ENCODE data around the gene MZT1.
A peak's percentile ranks its signal among the peaks of the same experiment; 100 is the strongest.

The MZT1 gene

DNA sequence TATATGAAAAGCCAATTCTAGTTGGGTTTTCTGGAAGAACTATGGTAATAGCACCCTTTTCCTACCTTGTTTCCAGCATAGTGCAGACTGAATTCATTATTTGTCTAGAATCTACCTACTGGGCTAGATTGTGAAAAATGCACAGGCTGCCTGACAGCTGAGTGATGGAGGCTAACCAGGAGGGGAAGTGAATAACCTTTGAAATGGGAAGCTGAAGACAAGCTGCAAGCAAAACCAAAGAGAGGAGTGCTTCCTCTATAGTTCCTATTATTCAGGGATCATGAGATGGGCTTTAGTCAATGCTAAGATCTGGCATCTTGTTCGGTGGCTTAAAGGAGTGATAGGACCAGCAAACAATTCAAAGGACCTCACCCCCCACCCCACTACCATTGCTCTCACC, 26.9 kb downstream of the MZT1 start:
- no peak for DNase-seq (ENCODE audit: low read depth)
- no peak overlapping the region for H3K4me3 ChIP-seq (ENCODE audit: low read length)
- TF ChIP-seq, protein P1, sequence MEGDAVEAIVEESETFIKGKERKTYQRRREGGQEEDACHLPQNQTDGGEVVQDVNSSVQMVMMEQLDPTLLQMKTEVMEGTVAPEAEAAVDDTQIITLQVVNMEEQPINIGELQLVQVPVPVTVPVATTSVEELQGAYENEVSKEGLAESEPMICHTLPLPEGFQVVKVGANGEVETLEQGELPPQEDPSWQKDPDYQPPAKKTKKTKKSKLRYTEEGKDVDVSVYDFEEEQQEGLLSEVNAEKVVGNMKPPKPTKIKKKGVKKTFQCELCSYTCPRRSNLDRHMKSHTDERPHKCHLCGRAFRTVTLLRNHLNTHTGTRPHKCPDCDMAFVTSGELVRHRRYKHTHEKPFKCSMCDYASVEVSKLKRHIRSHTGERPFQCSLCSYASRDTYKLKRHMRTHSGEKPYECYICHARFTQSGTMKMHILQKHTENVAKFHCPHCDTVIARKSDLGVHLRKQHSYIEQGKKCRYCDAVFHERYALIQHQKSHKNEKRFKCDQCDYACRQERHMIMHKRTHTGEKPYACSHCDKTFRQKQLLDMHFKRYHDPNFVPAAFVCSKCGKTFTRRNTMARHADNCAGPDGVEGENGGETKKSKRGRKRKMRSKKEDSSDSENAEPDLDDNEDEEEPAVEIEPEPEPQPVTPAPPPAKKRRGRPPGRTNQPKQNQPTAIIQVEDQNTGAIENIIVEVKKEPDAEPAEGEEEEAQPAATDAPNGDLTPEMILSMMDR (conservative IDR thresholded peaks at IDR 0.05; ENCODE audit: low read depth, low read length): no peak

DNA sequence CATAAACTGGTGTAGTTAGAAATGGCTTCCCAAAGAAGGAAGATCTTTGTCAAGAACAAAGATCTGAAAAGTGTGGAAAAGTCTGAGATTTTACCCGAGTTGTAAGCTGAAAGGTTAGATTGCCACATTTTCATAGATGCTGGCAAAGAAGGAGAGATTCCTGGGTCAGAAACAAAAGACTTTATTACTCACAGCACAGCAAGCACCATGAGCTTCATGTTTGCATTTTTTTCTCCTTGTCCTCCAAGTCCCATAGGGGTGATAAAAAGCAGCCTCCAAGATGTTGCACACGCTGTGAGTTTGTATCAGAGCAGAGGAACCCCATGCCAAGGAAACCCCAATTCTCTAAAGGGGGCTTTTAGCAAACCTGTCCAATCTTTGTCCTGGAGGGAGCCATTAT, 29.3 kb downstream of the MZT1 start:
- DNase-seq (ENCODE audit: low read depth): no peak
- H3K4me3 ChIP-seq (ENCODE audit: low read length): no peak overlapping the region
- TF ChIP-seq, protein P1 (conservative IDR thresholded peaks at IDR 0.05; ENCODE audit: low read depth, low read length): no peak

DNA sequence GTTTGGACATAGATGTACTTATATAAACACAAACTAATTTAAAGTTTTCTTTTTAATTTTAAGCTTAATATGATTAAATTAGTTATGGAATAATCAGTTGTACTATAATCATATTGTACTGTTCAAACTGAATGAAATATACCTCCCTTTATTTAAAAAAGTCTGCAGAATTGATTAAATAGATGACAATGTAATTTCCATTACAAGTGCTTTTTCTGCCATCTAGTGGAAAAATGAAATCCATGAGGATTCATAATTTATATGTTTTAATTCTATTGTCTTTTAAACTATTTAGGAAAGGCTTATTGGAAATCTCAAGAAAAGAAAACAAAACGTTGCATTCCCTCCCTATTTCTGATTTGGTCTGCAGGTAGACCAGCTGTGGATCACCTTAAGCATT, 30.9 kb downstream of the MZT1 start:
- DNase-seq (ENCODE audit: low read depth): no peak
- no peak overlapping the region for H3K4me3 ChIP-seq (ENCODE audit: low read length)
- TF ChIP-seq, protein P1 (conservative IDR thresholded peaks at IDR 0.05; ENCODE audit: low read depth, low read length): peak; percentile 30

DNA sequence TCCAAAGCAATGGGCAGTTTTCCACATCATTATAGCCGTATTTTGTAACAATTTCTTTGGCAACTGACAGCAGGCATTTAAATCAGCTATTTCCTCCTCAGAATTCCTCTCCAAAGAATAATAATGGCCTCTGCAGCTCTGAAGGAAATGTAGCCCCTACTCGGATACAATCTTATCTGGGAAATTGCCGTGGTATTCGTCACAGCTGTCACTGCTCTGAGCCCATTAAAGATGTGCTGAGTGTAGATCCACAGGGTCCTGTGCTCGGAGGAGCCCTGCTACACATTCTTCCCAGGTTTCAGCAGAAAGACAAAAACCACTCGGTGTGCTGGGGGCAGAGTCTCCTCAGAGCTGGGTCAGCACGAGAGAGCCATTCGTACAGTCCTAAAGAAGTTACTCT, 33.1 kb downstream of the MZT1 start:
- TF ChIP-seq, protein P1 (conservative IDR thresholded peaks at IDR 0.05; ENCODE audit: low read depth, low read length): no peak
- no peak for DNase-seq (ENCODE audit: low read depth)
- no peak overlapping the region for H3K4me3 ChIP-seq (ENCODE audit: low read length)

DNA sequence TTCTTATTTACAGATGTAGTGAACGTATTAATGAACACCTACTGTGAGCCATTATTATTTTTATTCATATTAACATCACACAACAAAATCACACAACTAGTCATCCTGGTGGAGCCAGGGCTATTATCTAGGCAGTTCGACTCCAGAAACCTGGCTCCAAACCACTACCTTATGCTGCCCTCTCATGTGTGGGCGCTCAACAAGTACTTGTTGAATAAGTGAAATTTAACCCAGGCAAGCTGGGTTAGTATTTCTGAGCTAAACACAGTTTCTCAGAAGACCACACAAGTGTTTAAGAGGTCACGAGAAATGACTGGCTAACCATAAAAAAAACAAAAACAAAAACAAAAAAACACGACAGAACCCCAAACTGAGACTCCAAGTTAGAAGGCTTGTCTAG, 33.6 kb downstream of the MZT1 start:
- no peak for DNase-seq (ENCODE audit: low read depth)
- H3K4me3 ChIP-seq (ENCODE audit: low read length): no peak overlapping the region
- TF ChIP-seq, protein P1 (conservative IDR thresholded peaks at IDR 0.05; ENCODE audit: low read depth, low read length): no peak

DNA sequence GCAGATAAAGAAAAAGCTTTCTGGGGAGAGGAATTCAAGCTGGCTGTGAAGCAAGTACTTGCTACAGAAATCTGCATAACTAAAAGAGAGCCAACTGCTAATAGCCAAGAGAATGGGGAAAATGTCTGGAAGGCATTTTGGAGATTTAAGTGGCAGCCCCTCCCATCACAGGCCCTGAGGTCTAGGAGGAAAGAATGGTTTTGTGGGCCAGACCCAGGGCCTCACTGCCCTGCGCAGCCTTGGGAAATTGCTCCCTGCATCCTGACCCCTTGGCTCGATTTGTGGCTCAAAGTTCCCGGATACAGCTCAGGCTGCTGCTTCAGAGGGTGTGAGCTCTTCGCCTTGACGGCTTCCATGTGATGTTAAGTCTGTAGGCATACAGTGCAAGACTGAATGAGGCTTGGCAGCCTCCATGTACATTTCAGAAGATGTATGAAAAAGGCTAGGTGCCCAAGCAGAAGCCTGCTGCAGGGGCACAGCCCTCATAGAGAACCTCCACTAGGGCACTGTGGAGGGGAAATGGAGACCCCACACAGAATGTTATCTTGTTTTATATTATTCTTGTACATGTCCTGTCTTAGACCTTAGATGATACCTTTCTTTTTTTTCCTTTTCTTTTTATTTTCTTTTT, 34.4 kb downstream of the MZT1 start:
- DNase-seq (ENCODE audit: low read depth): no peak
- TF ChIP-seq, protein P1 (conservative IDR thresholded peaks at IDR 0.05; ENCODE audit: low read depth, low read length): no peak
- H3K4me3 ChIP-seq (ENCODE audit: low read length): no peak overlapping the region

DNA sequence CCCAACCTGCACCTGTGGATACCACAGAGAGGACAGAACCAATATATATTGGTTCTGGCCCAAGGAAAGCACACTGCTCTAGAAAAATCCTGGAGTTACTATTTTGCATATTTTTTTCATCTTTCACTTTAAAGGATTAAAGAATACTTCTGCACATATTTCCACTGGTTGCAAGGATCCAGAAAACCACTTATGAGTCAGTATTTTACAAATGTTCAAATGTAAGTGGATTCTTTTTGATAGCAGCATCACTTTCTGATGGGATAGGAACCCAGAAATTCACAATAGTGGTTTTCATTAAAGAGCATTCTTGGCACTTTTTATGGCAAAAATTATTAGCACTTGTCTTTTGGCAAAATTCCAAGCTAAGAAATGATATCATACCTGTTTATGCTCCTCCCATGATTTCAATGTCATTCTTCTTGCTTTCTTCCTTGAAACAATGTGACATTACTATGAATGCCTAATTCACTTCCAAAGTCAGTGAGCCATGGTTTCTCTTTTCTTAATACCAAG, 38.2 kb downstream of the MZT1 start:
- no peak overlapping the region for H3K4me3 ChIP-seq (ENCODE audit: low read length)
- TF ChIP-seq, protein P1 (conservative IDR thresholded peaks at IDR 0.05; ENCODE audit: low read depth, low read length): no peak
- DNase-seq (ENCODE audit: low read depth): no peak
